BE2C (cell line): ENCODE results near the gene AP4B1.

Experiments used
- DNase-seq: peaks from one replicate; pipeline ENCODE4 v3.0.0-alpha.2; 2020
- H3K27me3 ChIP-seq: fragments of 250-450 bp; sonication (Bioruptor Pico); 2 replicates; pipeline ENCODE4 v1.5.1; 2020; ENCODE audit warnings: mild to moderate bottlenecking
- H3K36me3 ChIP-seq: fragments of 250-450 bp; sonication (Bioruptor Pico); 2 replicates; pipeline ENCODE4 v1.5.1; 2020; ENCODE audit warnings: mild to moderate bottlenecking
- H3K4me1 ChIP-seq: fragments of 250-450 bp; sonication (Bioruptor Pico); 2 replicates; pipeline ENCODE4 v1.5.1; 2020
- H3K4me3 ChIP-seq: 2 replicates; pipeline ENCODE4 v1.5.1; 2011; ENCODE audit warnings: low read depth, low read length
- H3K9me3 ChIP-seq: fragments of 250-450 bp; sonication (Bioruptor Pico); 2 replicates; pipeline ENCODE4 v1.5.1; 2020
- CTCF ChIP-seq: IDR thresholded peaks from 2 replicates; pipeline ENCODE4 v1.5.1; 2012; ENCODE audit warnings: mild to moderate bottlenecking, low read depth, low read length

Gene AP4B1

DNA sequence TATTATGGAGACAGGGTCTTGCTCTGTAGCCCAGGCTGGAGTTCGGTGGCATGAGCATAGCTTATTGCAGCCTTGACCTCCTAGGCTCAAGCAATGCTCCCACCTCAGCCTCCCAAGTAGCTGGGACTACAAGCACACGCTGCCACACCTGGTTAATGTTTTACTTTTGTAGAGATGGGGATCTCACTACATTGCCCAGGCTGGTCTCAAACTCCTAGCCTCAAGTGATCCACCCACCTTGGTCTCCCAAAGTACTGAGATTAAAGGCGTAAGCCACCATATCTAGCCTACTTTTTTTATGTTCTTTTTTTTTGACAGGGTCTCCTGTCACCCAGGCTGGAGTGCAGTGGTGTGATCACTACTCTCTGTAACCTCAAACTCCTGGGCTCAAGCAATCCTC, 11.3 kb downstream of the AP4B1 start:
- no peaks in the 10 kb centered on the region for H3K9me3 ChIP-seq
- no peak for TF ChIP-seq CTCF
- H3K36me3 ChIP-seq: peaks cover 31% of the 10 kb centered on the region
- H3K4me3 ChIP-seq: no peak overlapping the region
- H3K27me3 ChIP-seq: no peaks in the 10 kb centered on the region
- no peaks in the 10 kb centered on the region for H3K4me1 ChIP-seq
- no peak for DNase-seq

DNA sequence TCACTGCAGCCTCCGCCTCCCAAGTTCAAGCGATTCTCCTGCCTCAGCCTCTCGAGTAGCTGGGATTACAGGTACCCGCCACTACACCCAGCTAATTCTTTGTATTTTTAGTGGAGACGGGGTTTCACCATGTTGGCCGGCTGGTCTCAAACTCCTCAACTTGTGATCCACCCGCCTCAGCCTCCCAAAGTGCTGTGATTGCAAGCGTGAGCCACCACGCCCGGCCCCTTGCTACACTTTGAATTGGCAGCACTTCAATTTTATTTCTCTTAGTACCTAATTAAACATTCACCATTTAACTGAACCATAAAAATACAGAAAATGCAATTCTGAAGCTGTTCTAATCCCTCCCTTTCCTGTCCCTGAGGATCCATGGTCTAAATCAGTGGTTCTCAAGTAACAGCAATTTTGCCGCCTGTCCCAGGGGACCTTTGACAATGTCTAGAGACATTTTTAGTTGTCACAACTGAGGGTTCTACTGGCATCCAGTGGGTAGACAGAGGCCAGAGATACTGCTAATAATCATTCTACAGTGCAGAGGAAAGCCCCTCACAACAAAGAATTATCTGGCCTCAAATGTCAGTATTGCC, 12.9 kb downstream of the AP4B1 start:
- no peak for DNase-seq
- peaks cover 20% of the 10 kb centered on the region for H3K36me3 ChIP-seq
- no peak for TF ChIP-seq CTCF
- no peaks in the 10 kb centered on the region for H3K4me1 ChIP-seq
- no peaks in the 10 kb centered on the region for H3K9me3 ChIP-seq
- no peaks in the 10 kb centered on the region for H3K27me3 ChIP-seq
- H3K4me3 ChIP-seq: no peak overlapping the region

DNA sequence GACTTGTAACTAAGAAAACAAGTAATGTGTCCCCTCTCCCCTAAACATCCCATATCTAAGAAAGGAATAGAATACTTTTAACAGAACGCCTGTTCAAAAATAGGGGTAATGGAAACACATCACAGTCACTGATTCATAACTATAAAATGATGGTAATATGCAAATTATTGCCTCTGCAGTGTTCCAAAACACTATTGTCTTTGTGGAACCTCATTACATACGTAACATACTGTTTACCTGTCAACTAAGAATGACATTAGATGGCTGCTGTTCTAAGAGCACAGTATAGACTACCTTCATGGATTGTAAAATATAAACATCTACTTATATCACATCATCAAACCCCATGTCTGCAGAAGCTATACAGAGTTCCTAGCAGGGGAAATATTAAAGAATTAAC, 13.8 kb downstream of the AP4B1 start:
- TF ChIP-seq CTCF: no peak
- Histone ChIP-seq H3K4me3 (no peak overlapping the region), H3K36me3 (peaks cover 15% of the 10 kb centered on the region), H3K27me3 (no peaks in the 10 kb centered on the region), H3K4me1 (no peaks in the 10 kb centered on the region), H3K9me3 (no peaks in the 10 kb centered on the region)
- DNase-seq: no peak

- Histone ChIP-seq H3K36me3 (no peaks in the 10 kb centered on the region), H3K27me3 (no peaks in the 10 kb centered on the region), H3K4me1 (no peaks in the 10 kb centered on the region), H3K9me3 (no peaks in the 10 kb centered on the region), H3K4me3 (no peak within 1 kb of the TSS)
- no peak for TF ChIP-seq CTCF
- no peak for DNase-seq
Measured at GRCh38 chr1:113887402-113888175, 17.0 kb downstream of the AP4B1 start, which contains the start of gene BCL2L15. TSS of gene BCL2L15 (minus strand) at chr1:113887581. CDS start at chr1:113887375, 206 bp downstream.

GRCh38 chr1:113886417-113887401, 17.9 kb downstream of the AP4B1 start:
- H3K9me3 ChIP-seq: no peaks in the 10 kb centered on the region
- no peaks in the 10 kb centered on the region for H3K36me3 ChIP-seq
- H3K27me3 ChIP-seq: no peaks in the 10 kb centered on the region
- no peak for TF ChIP-seq CTCF
- H3K4me1 ChIP-seq: no peaks in the 10 kb centered on the region
- no peak overlapping the region for H3K4me3 ChIP-seq
- no peak for DNase-seq
